Spleen (tissue), 11 donors: ENCODE measurements around the gene PDE1A. TPM values are rescaled to one million over a fixed set of nuclear protein-coding genes. Genes with fewer than 3 reads are reported as not detected.

Source experiments
- DNase-seq: peaks from one replicate; pipeline ENCODE4 v3.0.0-alpha.2; 2020
- H3K27ac ChIP-seq, 8 donors: fragments of 200-600 bp; sonication (generic) in 7 of 8; 1 replicate in 4 of 8; 2 replicates in 4 of 8; pipeline versions ENCODE4 v1.5.0 to v1.8.0; 2016 to 2021; ENCODE audit warnings: inconsistent platforms in 4 of 8, mild to moderate bottlenecking in 4 of 8, moderate library complexity in 1 of 8
- H3K27me3 ChIP-seq, 7 donors: fragments of 200-600 bp; sonication (generic) in 6 of 7; replicated peaks in 1 of 7; 1 replicate in 4 of 7; 2 replicates in 3 of 7; pipeline versions ENCODE4 v1.5.0 to v1.8.0; 2016 to 2021; ENCODE audit warnings: inconsistent platforms in 3 of 7, mild to moderate bottlenecking in 1 of 7
- H3K36me3 ChIP-seq, 6 donors: fragments of 200-600 bp; sonication (generic) in 5 of 6; 1 replicate in 4 of 6; 2 replicates in 2 of 6; pipeline versions ENCODE4 v1.5.0 to v1.8.0; 2016 to 2021; ENCODE audit warnings: inconsistent platforms in 2 of 6
- H3K4me1 ChIP-seq, 6 donors: fragments of 200-600 bp; sonication (generic) in 5 of 6; 1 replicate in 3 of 6; 2 replicates in 3 of 6; pipeline versions ENCODE4 v1.5.0 to v1.8.0; 2016 to 2021; ENCODE audit warnings: inconsistent platforms in 3 of 6
- H3K4me3 ChIP-seq, 8 donors: fragments of 200-600 bp; sonication (generic) in 7 of 8; 1 replicate in 4 of 8; 2 replicates in 4 of 8; pipeline versions ENCODE4 v1.5.0 to v1.8.0; 2016 to 2021; ENCODE audit warnings: inconsistent platforms in 4 of 8, mild to moderate bottlenecking in 4 of 8, moderate library complexity in 2 of 8
- H3K9me3 ChIP-seq, 8 donors: fragments of 200-600 bp; sonication (generic) in 7 of 8; 1 replicate in 4 of 8; 2 replicates in 4 of 8; pipeline versions ENCODE4 v1.5.0 to v1.8.0; 2016 to 2021; ENCODE audit warnings: inconsistent platforms in 4 of 8
- CTCF ChIP-seq, 11 experiments: fragments of 200-600 bp in 7 of 11; fragments of 450-650 bp in 4 of 11; sonication (generic) in 4 of 11; IDR thresholded peaks in 8 of 11; conservative IDR thresholded peaks in 3 of 11; 1 replicate in 7 of 11; 2 replicates in 4 of 11; pipeline versions ENCODE4 v1.4.0 to v1.8.0; 2016 to 2021; ENCODE audit warnings: antibody characterized with exemption in 11 of 11, inconsistent platforms in 4 of 11, mild to moderate bottlenecking in 1 of 11
- POLR2A ChIP-seq, 3 donors: fragments of 450-650 bp; IDR thresholded peaks; one replicate each; pipeline ENCODE4 v1.5.1; 2017; ENCODE audit warnings: antibody characterized with exemption in 3 of 3, mild to moderate bottlenecking in 1 of 3
- POLR2AphosphoS5 ChIP-seq, 3 donors: sonication (generic); formaldehyde crosslinking; IDR thresholded peaks; one replicate each; pipeline ENCODE4 v1.5.1; 2017; ENCODE audit warnings: antibody characterized with exemption in 3 of 3
- WGBS, 5 donors: extraction: QIAGEN DNeasy Blood & Tissue Kit in 3 of 5; methylation state at CpG; one replicate each; pipeline versions ENCODE4 v1.1.5 to v1.1.7; 2013 to 2018; 5-methylcytosine and 5-hydroxymethylcytosine counted together
- intact Hi-C: fragments of 100-400 bp; cut with DNase I; formaldehyde crosslinking; loops from one replicate; pipeline ENCODE4 v1.15.0; 2023; ENCODE audit warnings: low total_unique reads
- polyA plus RNA-seq, 3 donors: library from polyadenylated mRNA; stranded (reverse); fragments of 200-250 nt; gene quantifications; one replicate each; pipeline ENCODE4 v1.2.1, GENCODE V29; 2013
- total RNA-seq, 7 donors: library from RNA; depleted of rRNA in 3 of 7; stranded (reverse); fragments of >200 nt in 3 of 7; fragmentation: NEBNext Ultra II Directional in 4 of 7; extraction: Animal tissue kit (Norgen Biotek cat#: 25700) in 4 of 7; gene quantifications; one replicate each; pipeline versions ENCODE4 v1.1.0 to v1.2.1, GENCODE V29; 2016 to 2021
- donor health status: healthy with polysubstance abuse.
- donor health status: DM: no; HTN: no; CAD: no; lungs with moderate emphysema.
- donor health status: DM: no; HTN: no; CAD: no.
- donor health status: Bipolar disorder and iron deficiency.
- donor health status: healthy.
- donor health status: DM: no; HTN: no; CAD: no.
- donor health status: DM: yes; HTN: yes; CAD: no.

Gene PDE1A
- total and polyA plus RNA-seq, 10 donors = 1.5 to 7.8 (median 2.8) TPM

DNA sequence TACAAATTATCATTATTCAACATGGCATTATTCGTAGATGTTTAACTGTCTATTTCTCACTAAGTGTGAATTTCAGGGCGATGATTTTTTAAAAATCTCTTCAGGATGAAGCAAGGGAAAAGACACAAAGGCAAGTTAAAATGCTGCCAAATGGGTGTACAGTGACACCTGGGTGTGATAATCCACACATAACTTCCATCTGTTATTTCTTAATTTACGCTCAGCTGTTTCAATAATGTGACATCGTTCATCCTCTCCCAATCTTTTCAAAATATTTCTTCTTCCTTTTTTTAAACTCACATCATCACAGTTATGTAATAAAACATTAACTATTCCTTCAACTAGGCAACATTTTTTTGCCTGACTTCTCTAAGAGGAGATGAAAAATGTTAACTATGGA, 10.6 kb downstream of the PDE1A start:
- WGBS, 5 donors = 87 to 95% (median 90%) methylated on average over 4 of the region's 4 CpGs
- intact Hi-C loops = no loop called here
- H3K27ac ChIP-seq = no peak overlapping the region

DNA sequence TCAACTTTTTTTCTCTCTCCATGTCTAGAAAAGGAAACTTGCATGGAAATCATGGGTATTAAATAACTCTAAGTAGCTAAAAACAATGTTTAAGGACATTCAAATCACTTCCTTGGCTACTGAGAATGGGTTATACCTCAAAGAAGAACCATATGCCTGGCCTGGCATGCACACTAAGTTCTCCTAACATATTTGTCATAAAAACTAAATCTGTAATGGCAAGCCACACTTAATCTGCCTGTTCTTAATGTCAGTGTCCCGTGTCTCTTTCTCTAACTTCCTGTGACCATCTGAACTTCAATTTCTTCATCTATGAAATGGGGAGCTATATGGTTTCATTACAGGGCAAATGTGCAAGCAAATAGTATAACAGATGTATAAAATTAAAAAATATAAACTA, 11.1 kb downstream of the PDE1A start:
- Histone ChIP-seq H3K27me3 (no peaks in the 10 kb centered on the region), H3K4me3 (no peak overlapping the region), H3K36me3 (no peaks in the 10 kb centered on the region), H3K27ac (no peak overlapping the region), H3K9me3 (no peaks in the 10 kb centered on the region), H3K4me1 (no peaks in the 10 kb centered on the region)
- intact Hi-C loops = no loop called here
- no peak for DNase-seq
- 67 to 88% (median 71%) methylated on average over 1 of the region's 1 CpG for WGBS, 5 donors
- TF ChIP-seq POLR2AphosphoS5 (IDR thresholded peaks at IDR 0.05) (no peak), CTCF (IDR thresholded peaks at IDR 0.05 in 8 of 11, conservative IDR thresholded peaks at IDR 0.05 in 3 of 11) (no peak), POLR2A (IDR thresholded peaks at IDR 0.05) (no peak)

More for the DNA sequence above, 10.6 kb downstream of the PDE1A start:
- DNase-seq = no peak
- Histone ChIP-seq H3K27me3 (no peaks in the 10 kb centered on the region), H3K4me1 (no peaks in the 10 kb centered on the region), H3K4me3 (no peak overlapping the region), H3K36me3 (no peaks in the 10 kb centered on the region), H3K9me3 (no peaks in the 10 kb centered on the region)
- TF ChIP-seq POLR2A (IDR thresholded peaks at IDR 0.05) (no peak), CTCF (IDR thresholded peaks at IDR 0.05 in 8 of 11, conservative IDR thresholded peaks at IDR 0.05 in 3 of 11) (no peak), POLR2AphosphoS5 (IDR thresholded peaks at IDR 0.05) (no peak)

DNA sequence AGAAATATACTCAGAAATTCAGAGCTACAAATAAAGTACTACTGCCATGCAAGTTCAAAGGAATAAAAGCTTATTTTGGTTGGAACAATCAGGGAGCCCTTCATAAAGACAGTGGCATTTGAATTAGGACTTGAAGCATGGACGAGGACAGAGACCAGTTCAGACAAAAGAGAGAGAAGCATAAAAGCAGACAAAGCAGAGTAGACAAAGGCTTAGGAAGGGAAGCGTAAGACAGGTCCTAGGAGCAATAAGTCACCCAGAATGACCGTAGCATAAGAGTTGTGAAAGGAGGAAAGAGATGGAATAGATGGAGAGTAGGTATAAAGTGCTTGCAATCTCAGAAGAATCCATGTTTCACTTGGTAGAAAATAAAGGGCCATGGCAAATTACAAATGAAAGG, 14.0 kb downstream of the PDE1A start:
- 74 to 87% (median 84%) methylated on average over 3 of the region's 3 CpGs for WGBS, 5 donors
- Histone ChIP-seq H3K27ac (no peak overlapping the region), H3K36me3 (no peaks in the 10 kb centered on the region), H3K27me3 (no peaks in the 10 kb centered on the region), H3K4me1 (no peaks in the 10 kb centered on the region), H3K4me3 (no peak overlapping the region), H3K9me3 (no peaks in the 10 kb centered on the region)
- intact Hi-C loops = no loop called here
- DNase-seq = no peak
- TF ChIP-seq POLR2AphosphoS5 (IDR thresholded peaks at IDR 0.05) (no peak), POLR2A (IDR thresholded peaks at IDR 0.05) (no peak), CTCF (IDR thresholded peaks at IDR 0.05 in 8 of 11, conservative IDR thresholded peaks at IDR 0.05 in 3 of 11) (no peak)

- no peaks in the 10 kb centered on the region for H3K27me3 ChIP-seq
- no peaks in the 10 kb centered on the region for H3K9me3 ChIP-seq
- no peak overlapping the region for H3K4me3 ChIP-seq
- TF ChIP-seq POLR2AphosphoS5 (IDR thresholded peaks at IDR 0.05) (no peak), POLR2A (IDR thresholded peaks at IDR 0.05) (no peak), CTCF (IDR thresholded peaks at IDR 0.05 in 8 of 11, conservative IDR thresholded peaks at IDR 0.05 in 3 of 11) (no peak)
- H3K27ac ChIP-seq = no peak overlapping the region
- DNase-seq = no peak
- 74 to 89% (median 76%) methylated on average over 2 of the region's 2 CpGs for WGBS, 5 donors
- intact Hi-C loops = no loop called here
- H3K4me1 ChIP-seq = no peaks in the 10 kb centered on the region
- H3K36me3 ChIP-seq = no peaks in the 10 kb centered on the region
Measured at GRCh38 chr2:182410120-182410519, 16.7 kb downstream of the PDE1A start.
